Measurements from ENCODE around the gene LYVE1. TPM values are rescaled to one million over a fixed set of nuclear protein-coding genes. Genes with fewer than 3 reads are reported as not detected.

Gene LYVE1
- total RNA-seq, 4 donors from 2014 or later: 36.1 to 104 (median 71.9) TPM

- DNase-seq (ENCODE audit: low spot score in 2 of 2): no peak
- Histone ChIP-seq H3K4me1 (no peaks in the 10 kb centered on the region), H3K36me3 (no peaks in the 10 kb centered on the region), H3K27me3 (no peaks in the 10 kb centered on the region), H3K9me3 (peaks cover 0 to 10% (median 0%) of the 10 kb centered on the region in 4 donors), H3K27ac (no peak overlapping the region), H3K4me3 (no peak overlapping the region)
- 76 to 88% methylated on average over 4 of the region's 4 CpGs for WGBS, 2 donors
- TF ChIP-seq CTCF (IDR thresholded peaks at IDR 0.05): no peak
- no peak for TF ChIP-seq EP300 (IDR thresholded peaks at IDR 0.05)
- no peak for TF ChIP-seq POLR2A (IDR thresholded peaks at IDR 0.05)
Observed at GRCh38 chr11:10551290-10551592, 17.2 kb downstream of the LYVE1 start.

- Histone ChIP-seq H3K4me1 (no peaks in the 10 kb centered on the region), H3K36me3 (no peaks in the 10 kb centered on the region), H3K4me3 (no peak overlapping the region), H3K9me3 (peaks cover 0 to 10% (median 0%) of the 10 kb centered on the region in 4 donors), H3K27ac (no peak overlapping the region), H3K27me3 (no peaks in the 10 kb centered on the region)
- no peak for DNase-seq (ENCODE audit: low spot score in 2 of 2)
- TF ChIP-seq EP300 (IDR thresholded peaks at IDR 0.05) (no peak), POLR2A (IDR thresholded peaks at IDR 0.05) (no peak), CTCF (IDR thresholded peaks at IDR 0.05) (no peak)
- 90 to 91% methylated on average over 3 of the region's 3 CpGs for WGBS, 2 donors
Observed at GRCh38 chr11:10550503-10551289, 17.8 kb downstream of the LYVE1 start.

- WGBS, 2 donors: 75 to 85% methylated on average over 6 to 7 of the region's 7 CpGs
- H3K36me3 ChIP-seq: no peaks in the 10 kb centered on the region
- DNase-seq (ENCODE audit: low spot score in 2 of 2): no peak
- no peak overlapping the region for H3K27ac ChIP-seq
- no peak for TF ChIP-seq CTCF (IDR thresholded peaks at IDR 0.05)
- no peak overlapping the region for H3K4me3 ChIP-seq
- no peaks in the 10 kb centered on the region for H3K27me3 ChIP-seq
- peaks cover 0 to 13% (median 5%) of the 10 kb centered on the region in 4 donors for H3K4me1 ChIP-seq
- H3K9me3 ChIP-seq: no peaks in the 10 kb centered on the region
Observed at GRCh38 chr11:10544491-10545465, 23.7 kb downstream of the LYVE1 start.

GRCh38 chr11:10543782-10544181 lies 24.7 kb downstream of the LYVE1 start:
- 98% methylated on average over 11 to 14 of the region's 14 CpGs for WGBS, 2 donors
- no peaks in the 10 kb centered on the region for H3K36me3 ChIP-seq
- no peak overlapping the region for H3K27ac ChIP-seq
- TF ChIP-seq CTCF (IDR thresholded peaks at IDR 0.05) (no peak), EP300 (IDR thresholded peaks at IDR 0.05) (no peak), POLR2A (IDR thresholded peaks at IDR 0.05) (no peak)
- H3K27me3 ChIP-seq: no peaks in the 10 kb centered on the region
- no peak for DNase-seq (ENCODE audit: low spot score in 2 of 2)
- no peaks in the 10 kb centered on the region for H3K9me3 ChIP-seq
- no peak overlapping the region for H3K4me3 ChIP-seq
- H3K4me1 ChIP-seq: peaks cover 0 to 23% (median 7%) of the 10 kb centered on the region in 4 donors

GRCh38 chr11:10542776-10543175 lies 25.7 kb downstream of the LYVE1 start:
- Histone ChIP-seq H3K27ac (no peak overlapping the region), H3K36me3 (no peaks in the 10 kb centered on the region), H3K9me3 (no peaks in the 10 kb centered on the region), H3K27me3 (no peaks in the 10 kb centered on the region), H3K4me3 (no peak overlapping the region), H3K4me1 (peaks cover 0 to 29% (median 7%) of the 10 kb centered on the region in 4 donors)
- WGBS, 2 donors: 94% methylated on average over 3 of the region's 3 CpGs
- no peak for DNase-seq (ENCODE audit: low spot score in 2 of 2)
- TF ChIP-seq CTCF (IDR thresholded peaks at IDR 0.05): no peak
- no peak for TF ChIP-seq EP300 (IDR thresholded peaks at IDR 0.05)
- no peak for TF ChIP-seq POLR2A (IDR thresholded peaks at IDR 0.05)
